ENCODE data around the gene CNKSR3.
A peak's percentile ranks its signal among the peaks of the same experiment; 100 is the strongest.

The CNKSR3 gene

GRCh38 chr6:154359161-154359574, 151.3 kb downstream of the CNKSR3 start:
- DNase-seq (ENCODE audit: low read depth in 1 of 2, low spot score in 1 of 2), result peak in 1 of 2 experiments; percentile 67

GRCh38 chr6:154358019-154358545, 152.4 kb downstream of the CNKSR3 start:
- no peak overlapping the region for H3K4me3 ChIP-seq (replicated peaks; ENCODE audit: insufficient read depth, low read length)
- no peak for TF ChIP-seq POLR2AphosphoS5 (IDR thresholded peaks at IDR 0.05; ENCODE audit: low read depth)
- TF ChIP-seq GABPA (IDR thresholded peaks at IDR 0.05; ENCODE audit: low read depth), result no peak
- no peak for TF ChIP-seq SPI1 (IDR thresholded peaks at IDR 0.05; ENCODE audit: borderline replicate concordance, low read depth)
- TF ChIP-seq REST (IDR thresholded peaks at IDR 0.05; ENCODE audit: insufficient replicate concordance, low read depth), result no peak
- no peak for TF ChIP-seq CTCF (IDR thresholded peaks at IDR 0.05; ENCODE audit: insufficient read depth, low read length)

More at GRCh38 chr6:154359161-154359574, 151.3 kb downstream of the CNKSR3 start:
- Histone ChIP-seq H3K27me3 (ENCODE audit: insufficient read depth, poor library complexity, severe bottlenecking) (no peaks in the 10 kb centered on the region), H3K27ac (replicated peaks) (peak overlapping the region; percentile 45), H3K4me3 (replicated peaks; ENCODE audit: insufficient read depth, low read length) (peak overlapping the region; percentile 17; the same call in 1 of the 2 replicates)
- 0 out of 2 replicates have a peak, but pooled peaks have one; percentile 29 for TF ChIP-seq GABPA (IDR thresholded peaks at IDR 0.05; ENCODE audit: low read depth)
- TF ChIP-seq CTCF (IDR thresholded peaks at IDR 0.05; ENCODE audit: insufficient read depth, low read length), result no peak
- TF ChIP-seq SPI1 (IDR thresholded peaks at IDR 0.05; ENCODE audit: borderline replicate concordance, low read depth), result peak; percentile 43; the same call in 1 of the 2 replicates
- no peak for TF ChIP-seq REST (IDR thresholded peaks at IDR 0.05; ENCODE audit: insufficient replicate concordance, low read depth)
- no peak for TF ChIP-seq POLR2AphosphoS5 (IDR thresholded peaks at IDR 0.05; ENCODE audit: low read depth)

GRCh38 chr6:154356690-154357089, 153.8 kb downstream of the CNKSR3 start, which contains the start of gene IPCEF1:
TSS of gene IPCEF1 (minus strand) at chr6:154356803. CDS start at chr6:154265947, 90,856 bp downstream.
- DNase-seq (ENCODE audit: low read depth in 1 of 2, low spot score in 1 of 2), result peak; percentile 72 to 88
- Histone ChIP-seq H3K4me3 (replicated peaks; ENCODE audit: insufficient read depth, low read length) (peak within 1 kb of the TSS; percentile 56), H3K27ac (replicated peaks) (peak within 1 kb of the TSS; percentile 88), H3K27me3 (ENCODE audit: insufficient read depth, poor library complexity, severe bottlenecking) (no peaks in the 10 kb centered on the region)
- peak; percentile 99 for TF ChIP-seq SPI1 (IDR thresholded peaks at IDR 0.05; ENCODE audit: borderline replicate concordance, low read depth)
- peak; percentile 45; the same call in 1 of the 2 replicates for TF ChIP-seq POLR2AphosphoS5 (IDR thresholded peaks at IDR 0.05; ENCODE audit: low read depth)
- no peak for TF ChIP-seq REST (IDR thresholded peaks at IDR 0.05; ENCODE audit: insufficient replicate concordance, low read depth)
- TF ChIP-seq CTCF (IDR thresholded peaks at IDR 0.05; ENCODE audit: insufficient read depth, low read length), result no peak
- TF ChIP-seq GABPA (IDR thresholded peaks at IDR 0.05; ENCODE audit: low read depth), result no peak

More at GRCh38 chr6:154358019-154358545, 152.4 kb downstream of the CNKSR3 start:
- no peak for DNase-seq (ENCODE audit: low read depth in 1 of 2, low spot score in 1 of 2)
- H3K27me3 ChIP-seq (ENCODE audit: insufficient read depth, poor library complexity, severe bottlenecking), result no peaks in the 10 kb centered on the region
- no peak overlapping the region; the same call in 1 of the 2 replicates for H3K27ac ChIP-seq (replicated peaks)

All from HL-60 (cell line).